TTC549 (cell line): ENCODE data around the gene GPS2.

Experiments used
- FAIRE-seq: peaks from 2 replicates; lab custom pipeline; 2012; peaks lifted over from hg19 to GRCh38; lab: Jason Lieb, UNC

The GPS2 gene

GRCh38 chr17:7292729-7293128, 22.4 kb downstream of the GPS2 start:
- FAIRE-seq: no peak

- no peak for FAIRE-seq
These were observed 23.0 kb downstream of the GPS2 start for GRCh38 chr17:7292194-7292593.

- FAIRE-seq: no peak
These were observed 24.5 kb downstream of the GPS2 start for GRCh38 chr17:7290685-7291084.

GRCh38 chr17:7290166-7290565, 25.0 kb downstream of the GPS2 start:
- no peak for FAIRE-seq

GRCh38 chr17:7289256-7290032, 25.7 kb downstream of the GPS2 start:
- FAIRE-seq: no peak

GRCh38 chr17:7285679-7286078, 29.5 kb downstream of the GPS2 start:
- no peak for FAIRE-seq

- no peak for FAIRE-seq
These were observed 30.2 kb downstream of the GPS2 start for GRCh38 chr17:7284911-7285310.

GRCh38 chr17:7283471-7284216, 31.5 kb downstream of the GPS2 start:
- FAIRE-seq: no peak

GRCh38 chr17:7282752-7283321, 32.3 kb downstream of the GPS2 start:
- no peak for FAIRE-seq

GRCh38 chr17:7281953-7282751, 33.0 kb downstream of the GPS2 start:
- FAIRE-seq: no peak

GRCh38 chr17:7281074-7281952, 33.8 kb downstream of the GPS2 start, which contains the start of gene SLC2A4:
SLC2A4 (plus strand) TSS chr17:7281718; CDS start chr17:7281935, 217 bp downstream.
- peak; percentile 90 for FAIRE-seq

GRCh38 chr17:7280519-7281073, 34.6 kb downstream of the GPS2 start:
- peak; percentile 15 for FAIRE-seq

GRCh38 chr17:7279448-7279847, 35.7 kb downstream of the GPS2 start:
- FAIRE-seq: no peak

- no peak for FAIRE-seq
These were observed 48.4 kb downstream of the GPS2 start for GRCh38 chr17:7266784-7267183.

GRCh38 chr17:7263801-7264078, 51.4 kb downstream of the GPS2 start:
- no peak for FAIRE-seq

- no peak for FAIRE-seq
These were observed 52.0 kb downstream of the GPS2 start for GRCh38 chr17:7262935-7263800.
